ENCODE results near the gene SAMD8.

The SAMD8 gene

DNA sequence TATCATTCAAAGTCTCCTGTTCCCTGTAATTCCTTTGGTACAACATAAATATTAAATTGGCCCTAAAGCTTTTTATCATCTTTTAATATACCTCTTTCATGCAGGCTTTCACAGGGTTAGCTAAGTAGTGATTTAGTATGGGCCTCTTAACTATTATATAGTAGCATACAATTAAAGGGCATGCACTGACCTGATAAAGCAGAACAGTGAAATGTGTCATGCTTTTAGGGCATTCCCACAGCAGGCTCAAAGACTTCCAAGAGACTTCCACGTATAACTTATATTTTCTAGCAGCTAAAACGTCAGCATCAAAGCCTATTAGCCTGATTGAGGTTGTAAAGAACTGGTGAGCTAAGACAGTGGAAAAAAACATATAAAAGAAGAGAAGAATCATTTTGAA lies 35.3 kb downstream of the SAMD8 start:
- no peak for TF ChIP-seq CTCF (IDR thresholded peaks at IDR 0.05)

GRCh38 chr10:75150656-75151055 lies 39.2 kb downstream of the SAMD8 start:
- TF ChIP-seq CTCF (IDR thresholded peaks at IDR 0.05) = no peak

DNA sequence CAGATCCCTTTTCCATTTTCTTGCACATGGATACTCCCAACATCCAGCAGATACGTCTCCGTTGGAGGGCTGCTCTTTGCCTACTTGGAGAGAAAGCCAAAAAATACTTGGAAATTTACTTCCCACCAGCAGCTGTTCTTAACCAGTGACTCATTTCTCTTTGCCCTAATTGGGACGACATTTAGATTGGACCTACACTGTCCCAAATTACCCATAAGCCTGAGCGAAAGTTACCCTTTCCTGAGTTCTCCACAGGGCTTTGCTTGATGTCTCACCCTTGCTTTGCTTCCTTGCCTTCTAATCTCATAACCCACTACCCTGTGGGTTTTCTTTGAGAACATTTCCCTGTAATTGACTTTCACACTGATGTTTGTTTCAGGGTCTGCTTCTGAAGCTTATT lies 48.1 kb downstream of the SAMD8 start:
- TF ChIP-seq CTCF (IDR thresholded peaks at IDR 0.05) = no peak

DNA sequence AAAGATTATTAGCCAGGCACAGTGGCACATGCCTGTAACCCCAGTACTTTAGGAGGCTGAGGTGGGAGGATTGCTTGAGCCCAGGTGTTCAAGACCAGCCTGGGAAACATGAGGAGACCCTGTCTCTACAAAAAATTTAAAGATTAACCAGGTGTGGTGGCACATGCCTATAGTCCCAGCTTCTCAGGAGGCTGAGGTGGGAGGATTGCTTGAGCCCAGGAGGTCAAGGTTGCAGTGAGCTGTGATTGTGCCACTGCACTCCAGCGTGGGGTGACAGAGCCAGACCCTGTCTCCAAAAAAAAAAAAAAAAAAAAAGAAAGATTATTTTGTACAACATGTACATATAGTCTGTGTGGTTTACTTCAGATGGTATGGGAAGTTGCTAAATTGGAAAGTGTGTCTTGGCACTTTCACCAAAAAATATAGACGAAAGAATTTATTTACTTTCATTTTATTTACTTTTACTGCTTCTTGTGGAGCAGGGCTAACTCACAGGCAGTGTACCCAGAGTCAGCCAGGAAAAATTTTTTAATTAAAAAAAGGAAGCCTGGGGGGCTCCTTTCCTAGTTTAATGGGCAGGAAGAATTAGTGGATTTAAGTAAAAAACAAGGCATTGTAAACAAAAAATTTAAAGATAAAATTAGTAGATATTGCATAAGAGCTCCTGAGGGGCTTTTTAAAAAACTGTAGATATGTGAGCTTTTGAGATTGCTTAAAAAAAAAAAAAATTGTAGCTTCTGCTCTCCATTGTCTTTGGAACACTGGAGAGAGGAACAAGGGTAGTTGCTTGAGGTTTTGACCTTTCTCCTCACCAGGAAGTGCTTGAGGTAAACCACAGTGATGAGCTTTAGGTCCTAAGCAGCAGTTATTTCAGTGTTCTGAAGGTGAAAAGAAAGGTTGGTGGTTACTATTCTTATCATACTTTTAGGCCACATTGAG lies 54.5 kb downstream of the SAMD8 start:
- no peak for TF ChIP-seq CTCF (IDR thresholded peaks at IDR 0.05)

- TF ChIP-seq CTCF (IDR thresholded peaks at IDR 0.05) = no peak
Observed at GRCh38 chr10:75166623-75166972, 55.1 kb downstream of the SAMD8 start.

- no peak for TF ChIP-seq CTCF (IDR thresholded peaks at IDR 0.05)
Observed at GRCh38 chr10:75168275-75168674, 56.8 kb downstream of the SAMD8 start.

GRCh38 chr10:75170215-75170614 lies 58.8 kb downstream of the SAMD8 start:
- TF ChIP-seq CTCF (IDR thresholded peaks at IDR 0.05) = no peak

All from LNCAP (cell line).